ENCODE measurements around the gene FAAP100. TPM values are rescaled to one million over a fixed set of nuclear protein-coding genes. Genes with fewer than 3 reads are reported as not detected.

FAAP100 gene
- total and polyA plus RNA-seq, 2 experiments from 2014 or later = 18.3 to 34.4 TPM

DNA sequence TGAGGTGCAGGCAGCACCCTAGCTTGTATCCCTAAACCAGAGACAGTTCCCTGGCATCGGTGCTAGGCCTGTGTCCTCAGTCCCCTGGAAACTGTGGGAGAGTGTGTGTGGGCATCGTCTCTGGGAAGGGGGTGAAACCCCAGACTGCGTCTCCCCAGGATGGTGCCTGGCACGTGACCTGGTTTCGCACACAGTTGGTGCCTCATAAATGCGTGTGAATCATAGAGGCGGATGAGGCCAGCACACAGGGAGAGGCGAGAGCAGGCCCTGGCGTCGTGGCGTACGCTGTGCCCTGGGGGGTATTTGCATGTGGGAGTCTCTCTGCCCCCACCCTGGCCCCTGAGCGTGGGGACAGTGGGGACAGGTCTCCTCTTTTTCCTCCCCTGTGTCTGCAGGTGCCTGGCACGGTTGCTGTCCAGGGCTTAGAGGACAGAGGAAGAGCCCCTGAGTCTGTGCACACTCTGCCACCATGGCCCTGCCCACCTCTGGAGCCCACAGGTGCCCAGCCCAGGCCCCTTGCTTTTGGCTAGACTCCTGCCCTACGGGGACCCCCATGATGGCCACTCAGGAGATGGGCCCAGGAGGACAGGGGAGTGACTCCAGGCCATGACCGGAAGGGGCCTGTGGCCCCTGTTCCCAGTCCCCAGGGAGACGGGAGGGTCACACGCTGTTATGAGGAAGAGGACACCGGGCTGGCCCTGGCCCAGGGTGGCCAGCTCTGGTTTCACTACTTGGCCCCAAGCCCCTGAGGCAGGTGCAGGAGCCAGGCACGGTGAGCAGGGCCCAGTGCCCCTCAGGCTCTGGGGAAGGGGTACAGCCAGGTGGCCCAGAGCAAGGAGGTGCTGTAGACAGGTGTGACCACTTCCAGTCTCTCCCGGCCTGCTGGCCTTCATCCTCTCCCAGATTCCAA, 25.2 kb downstream of the FAAP100 start:
- Histone ChIP-seq H3K36me3 (replicated peaks; ENCODE audit: insufficient read depth, low read depth) (no peaks in the 10 kb centered on the region), H3K27me3 (no peaks in the 10 kb centered on the region), H3K79me2 (no peaks in the 10 kb centered on the region), H3K9me2 (replicated peaks; ENCODE audit: insufficient read depth) (no peaks in the 10 kb centered on the region), H3K9me3 (ENCODE audit: low read depth) (no peaks in the 10 kb centered on the region), H3K4me2 (no peak overlapping the region), H3K27ac (no peak overlapping the region), H3K4me3 (no peak overlapping the region), H4K20me1 (ENCODE audit: insufficient read depth, poor library complexity, severe bottlenecking) (no peaks in the 10 kb centered on the region), H3K4me1 (ENCODE audit: insufficient read depth) (peaks cover 12% of the 10 kb centered on the region), H2AFZ (no peak overlapping the region)
- DNase-seq (ENCODE audit: low spot score) = no peak
- 92% methylated on average over 21 of the region's 21 CpGs for WGBS (ENCODE audit: low lambda C conversion rate, missing lambda C conversion rate)
- TF ChIP-seq EZH2phosphoT487 (IDR thresholded peaks at IDR 0.05; ENCODE audit: low read depth, severe bottlenecking, unreplicated experiment) (no peak), EZH2 (IDR thresholded peaks at IDR 0.05; ENCODE audit: borderline replicate concordance) (no peak)
- TF ChIP-seq, protein P1, sequence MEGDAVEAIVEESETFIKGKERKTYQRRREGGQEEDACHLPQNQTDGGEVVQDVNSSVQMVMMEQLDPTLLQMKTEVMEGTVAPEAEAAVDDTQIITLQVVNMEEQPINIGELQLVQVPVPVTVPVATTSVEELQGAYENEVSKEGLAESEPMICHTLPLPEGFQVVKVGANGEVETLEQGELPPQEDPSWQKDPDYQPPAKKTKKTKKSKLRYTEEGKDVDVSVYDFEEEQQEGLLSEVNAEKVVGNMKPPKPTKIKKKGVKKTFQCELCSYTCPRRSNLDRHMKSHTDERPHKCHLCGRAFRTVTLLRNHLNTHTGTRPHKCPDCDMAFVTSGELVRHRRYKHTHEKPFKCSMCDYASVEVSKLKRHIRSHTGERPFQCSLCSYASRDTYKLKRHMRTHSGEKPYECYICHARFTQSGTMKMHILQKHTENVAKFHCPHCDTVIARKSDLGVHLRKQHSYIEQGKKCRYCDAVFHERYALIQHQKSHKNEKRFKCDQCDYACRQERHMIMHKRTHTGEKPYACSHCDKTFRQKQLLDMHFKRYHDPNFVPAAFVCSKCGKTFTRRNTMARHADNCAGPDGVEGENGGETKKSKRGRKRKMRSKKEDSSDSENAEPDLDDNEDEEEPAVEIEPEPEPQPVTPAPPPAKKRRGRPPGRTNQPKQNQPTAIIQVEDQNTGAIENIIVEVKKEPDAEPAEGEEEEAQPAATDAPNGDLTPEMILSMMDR (IDR thresholded peaks at IDR 0.05; ENCODE audit: poor library complexity) = no peak

DNA sequence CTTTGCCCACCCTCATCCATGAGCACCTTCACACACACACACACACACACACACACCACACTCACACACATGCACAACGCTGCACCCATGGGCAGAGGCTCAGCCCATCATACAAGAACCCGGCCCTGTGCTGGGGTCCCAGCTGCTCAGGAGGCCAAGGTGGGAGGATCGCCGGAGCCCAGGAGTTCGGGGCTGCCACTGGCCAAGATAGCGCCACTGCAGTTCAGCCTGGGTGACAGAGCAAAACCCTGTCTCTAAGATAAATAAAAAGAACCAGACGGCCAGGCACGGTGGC, 27.3 kb downstream of the FAAP100 start:
- Histone ChIP-seq H3K9me2 (replicated peaks; ENCODE audit: insufficient read depth) (no peaks in the 10 kb centered on the region), H3K9me3 (ENCODE audit: low read depth) (no peaks in the 10 kb centered on the region), H3K27ac (no peak overlapping the region), H2AFZ (no peak overlapping the region), H3K4me1 (ENCODE audit: insufficient read depth) (peaks cover 17% of the 10 kb centered on the region), H3K36me3 (replicated peaks; ENCODE audit: insufficient read depth, low read depth) (no peaks in the 10 kb centered on the region), H3K4me2 (no peak overlapping the region), H3K4me3 (no peak overlapping the region), H3K27me3 (no peaks in the 10 kb centered on the region), H3K79me2 (no peaks in the 10 kb centered on the region), H4K20me1 (ENCODE audit: insufficient read depth, poor library complexity, severe bottlenecking) (no peaks in the 10 kb centered on the region)
- 88% methylated on average over 8 of the region's 8 CpGs for WGBS (ENCODE audit: low lambda C conversion rate, missing lambda C conversion rate)
- no peak for TF ChIP-seq EZH2 (IDR thresholded peaks at IDR 0.05; ENCODE audit: borderline replicate concordance)
- TF ChIP-seq, protein P1 (IDR thresholded peaks at IDR 0.05; ENCODE audit: poor library complexity) = no peak
- TF ChIP-seq EZH2phosphoT487 (IDR thresholded peaks at IDR 0.05; ENCODE audit: low read depth, severe bottlenecking, unreplicated experiment) = no peak
- DNase-seq (ENCODE audit: low spot score) = no peak

DNA sequence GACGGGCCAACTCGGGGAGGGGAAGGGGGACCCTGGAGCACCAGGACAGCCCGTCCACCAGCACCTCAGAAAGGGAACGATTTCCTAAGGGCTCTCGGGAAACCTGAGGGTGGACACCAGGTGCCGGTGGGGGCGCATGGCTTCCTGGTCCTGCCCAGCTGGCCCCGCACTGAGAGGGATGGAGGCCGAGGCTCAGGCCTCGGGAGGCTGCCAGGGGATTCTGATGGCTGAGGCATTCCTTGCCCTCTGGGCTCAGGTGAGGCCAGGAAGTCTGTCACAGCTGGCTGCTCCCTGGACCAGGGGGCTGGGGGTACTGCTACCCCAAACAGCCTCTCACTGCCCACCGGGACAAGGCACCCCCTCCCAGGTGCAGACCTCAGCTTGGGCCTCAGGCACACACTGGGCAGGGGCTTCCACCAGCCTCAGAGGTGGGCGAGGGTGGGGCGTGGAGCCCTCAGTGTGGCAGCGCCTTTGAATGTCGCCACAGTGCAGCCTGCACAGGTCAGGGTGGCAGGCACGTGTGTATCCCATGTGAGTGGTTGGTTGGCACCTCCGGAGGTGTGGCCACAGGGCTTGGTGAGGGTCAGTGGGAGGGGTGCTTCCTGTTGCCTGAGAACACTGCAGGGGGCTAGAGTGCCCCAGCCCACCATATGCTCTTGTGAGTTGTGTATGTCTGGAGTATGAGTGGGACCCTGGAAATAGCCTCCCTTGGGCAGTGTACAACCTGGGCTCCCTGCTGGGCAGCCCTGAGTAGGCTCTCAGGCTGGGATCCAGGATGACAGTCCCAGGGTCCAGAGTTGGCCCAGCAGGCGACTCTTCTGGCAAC, 27.9 kb downstream of the FAAP100 start:
- Histone ChIP-seq H3K9me2 (replicated peaks; ENCODE audit: insufficient read depth) (no peaks in the 10 kb centered on the region), H3K36me3 (replicated peaks; ENCODE audit: insufficient read depth, low read depth) (no peaks in the 10 kb centered on the region), H3K4me2 (no peak overlapping the region), H4K20me1 (ENCODE audit: insufficient read depth, poor library complexity, severe bottlenecking) (no peaks in the 10 kb centered on the region), H3K27ac (no peak overlapping the region), H2AFZ (no peak overlapping the region), H3K4me3 (no peak overlapping the region), H3K79me2 (no peaks in the 10 kb centered on the region), H3K27me3 (peaks cover under 1% of the 10 kb centered on the region), H3K9me3 (ENCODE audit: low read depth) (no peaks in the 10 kb centered on the region), H3K4me1 (ENCODE audit: insufficient read depth) (peaks cover 23% of the 10 kb centered on the region)
- no peak for TF ChIP-seq EZH2phosphoT487 (IDR thresholded peaks at IDR 0.05; ENCODE audit: low read depth, severe bottlenecking, unreplicated experiment)
- TF ChIP-seq, protein P1 (IDR thresholded peaks at IDR 0.05; ENCODE audit: poor library complexity) = no peak
- TF ChIP-seq EZH2 (IDR thresholded peaks at IDR 0.05; ENCODE audit: borderline replicate concordance) = no peak
- 92% methylated on average over 16 of the region's 18 CpGs for WGBS (ENCODE audit: low lambda C conversion rate, missing lambda C conversion rate)
- DNase-seq (ENCODE audit: low spot score) = no peak

Measured in hepatocyte (in vitro differentiated cells).